ENCODE results near the gene MRAS.

Gene MRAS

DNA sequence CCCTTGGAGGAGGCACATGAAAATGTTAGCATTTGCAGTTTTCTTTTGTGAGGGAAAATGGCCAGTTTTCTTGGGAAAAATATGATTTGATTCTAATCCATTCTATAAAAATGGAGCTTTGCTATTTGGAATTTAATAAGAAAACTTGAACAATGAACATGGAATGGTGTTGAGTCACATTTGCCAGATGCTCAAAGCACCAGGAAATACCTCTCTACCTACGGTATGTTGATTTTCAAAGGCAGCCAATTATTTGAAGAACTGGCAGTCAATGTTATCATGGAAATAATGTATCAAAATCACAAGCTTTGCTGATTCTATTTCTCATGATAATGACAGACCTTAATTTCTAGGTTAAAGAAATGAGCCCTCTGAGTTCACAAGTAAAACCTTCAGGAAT, 33.6 kb upstream of the MRAS start:
- Histone ChIP-seq H3K4me1 (ENCODE audit: control insufficient read depth, low read length) (no peaks in the 10 kb centered on the region), H3K4me2 (ENCODE audit: low read length) (no peak overlapping the region), H3K4me3 (ENCODE audit: low read length) (no peak overlapping the region), H3K27ac (ENCODE audit: low read depth, low read length) (no peak overlapping the region), H4K20me1 (ENCODE audit: control insufficient read depth, insufficient read depth, low read depth, low read length) (no peaks in the 10 kb centered on the region), H3K9me3 (ENCODE audit: control insufficient read depth, insufficient read depth, low read length) (no peaks in the 10 kb centered on the region; the same call in 1 of the 2 replicates), H3K79me2 (ENCODE audit: control insufficient read depth, low read length) (no peaks in the 10 kb centered on the region), H3K36me3 (ENCODE audit: control insufficient read depth, low read length) (no peaks in the 10 kb centered on the region), H3F3A (ENCODE audit: control insufficient read depth, insufficient read depth) (no peaks in the 10 kb centered on the region), H3K27me3 (ENCODE audit: control insufficient read depth, low read length) (peaks cover 12% of the 10 kb centered on the region; the same call in 1 of the 2 replicates), H3K9me2 (replicated peaks; ENCODE audit: control insufficient read depth, low read length) (no peaks in the 10 kb centered on the region)
- no peak for TF ChIP-seq EZH2phosphoT487 (IDR thresholded peaks at IDR 0.05; ENCODE audit: borderline replicate concordance, low read length)
- TF ChIP-seq, protein P1, sequence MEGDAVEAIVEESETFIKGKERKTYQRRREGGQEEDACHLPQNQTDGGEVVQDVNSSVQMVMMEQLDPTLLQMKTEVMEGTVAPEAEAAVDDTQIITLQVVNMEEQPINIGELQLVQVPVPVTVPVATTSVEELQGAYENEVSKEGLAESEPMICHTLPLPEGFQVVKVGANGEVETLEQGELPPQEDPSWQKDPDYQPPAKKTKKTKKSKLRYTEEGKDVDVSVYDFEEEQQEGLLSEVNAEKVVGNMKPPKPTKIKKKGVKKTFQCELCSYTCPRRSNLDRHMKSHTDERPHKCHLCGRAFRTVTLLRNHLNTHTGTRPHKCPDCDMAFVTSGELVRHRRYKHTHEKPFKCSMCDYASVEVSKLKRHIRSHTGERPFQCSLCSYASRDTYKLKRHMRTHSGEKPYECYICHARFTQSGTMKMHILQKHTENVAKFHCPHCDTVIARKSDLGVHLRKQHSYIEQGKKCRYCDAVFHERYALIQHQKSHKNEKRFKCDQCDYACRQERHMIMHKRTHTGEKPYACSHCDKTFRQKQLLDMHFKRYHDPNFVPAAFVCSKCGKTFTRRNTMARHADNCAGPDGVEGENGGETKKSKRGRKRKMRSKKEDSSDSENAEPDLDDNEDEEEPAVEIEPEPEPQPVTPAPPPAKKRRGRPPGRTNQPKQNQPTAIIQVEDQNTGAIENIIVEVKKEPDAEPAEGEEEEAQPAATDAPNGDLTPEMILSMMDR (IDR thresholded peaks at IDR 0.05; ENCODE audit: low read depth, low read length, poor library complexity, severe bottlenecking), result no peak

DNA sequence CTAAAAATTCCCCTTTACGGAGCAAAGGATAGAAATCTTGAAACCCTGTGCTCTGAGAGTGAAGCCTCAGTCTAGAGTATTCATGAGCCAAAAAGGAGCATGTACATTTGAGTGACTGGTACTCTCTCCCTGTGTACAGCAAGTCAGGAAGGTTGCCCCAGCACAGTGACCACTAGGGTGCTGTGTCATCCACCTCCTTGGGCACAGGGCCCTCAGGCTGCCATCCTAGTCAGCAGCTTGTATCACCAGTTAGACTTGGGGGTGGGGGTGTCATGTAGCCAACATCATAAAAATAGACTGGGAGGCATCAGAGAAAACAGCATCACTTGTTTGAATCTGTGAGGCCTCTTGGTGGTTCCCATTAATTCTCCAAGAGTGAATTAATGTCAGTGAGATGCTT, 30.7 kb upstream of the MRAS start:
- Histone ChIP-seq H3K79me2 (ENCODE audit: control insufficient read depth, low read length) (no peaks in the 10 kb centered on the region), H3F3A (ENCODE audit: control insufficient read depth, insufficient read depth) (no peaks in the 10 kb centered on the region), H3K4me2 (ENCODE audit: low read length) (no peak overlapping the region), H3K27me3 (ENCODE audit: control insufficient read depth, low read length) (0 out of 2 replicates have a peak, but pooled peaks cover 2% of the 10 kb centered on the region), H3K36me3 (ENCODE audit: control insufficient read depth, low read length) (no peaks in the 10 kb centered on the region), H4K20me1 (ENCODE audit: control insufficient read depth, insufficient read depth, low read depth, low read length) (no peaks in the 10 kb centered on the region), H3K4me3 (ENCODE audit: low read length) (no peak overlapping the region), H3K27ac (ENCODE audit: low read depth, low read length) (no peak overlapping the region), H3K4me1 (ENCODE audit: control insufficient read depth, low read length) (peaks cover 3% of the 10 kb centered on the region; the same call in 1 of the 2 replicates), H3K9me2 (replicated peaks; ENCODE audit: control insufficient read depth, low read length) (no peaks in the 10 kb centered on the region), H3K9me3 (ENCODE audit: control insufficient read depth, insufficient read depth, low read length) (no peaks in the 10 kb centered on the region)
- no peak for TF ChIP-seq EZH2phosphoT487 (IDR thresholded peaks at IDR 0.05; ENCODE audit: borderline replicate concordance, low read length)
- TF ChIP-seq, protein P1 (IDR thresholded peaks at IDR 0.05; ENCODE audit: low read depth, low read length, poor library complexity, severe bottlenecking), result no peak

DNA sequence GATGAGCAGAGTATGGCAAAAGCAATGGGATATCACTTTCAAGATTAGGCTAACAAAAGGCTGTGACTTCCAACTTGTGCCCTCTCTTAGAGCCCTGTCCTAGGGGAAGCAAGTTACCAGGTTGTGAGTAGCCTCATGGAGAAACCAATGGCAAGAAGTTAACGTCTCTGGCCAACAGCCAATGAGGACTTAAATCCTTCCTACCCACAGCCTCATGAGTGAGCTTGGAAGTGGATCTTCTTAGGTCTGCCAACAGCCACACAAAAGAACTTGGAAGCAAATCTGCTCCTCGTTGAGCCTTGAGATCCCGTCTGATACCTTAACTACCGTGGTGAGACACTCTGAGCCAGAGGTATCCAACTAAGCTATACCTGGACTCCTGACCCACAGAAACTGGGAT, 24.4 kb upstream of the MRAS start:
- Histone ChIP-seq H3K79me2 (ENCODE audit: control insufficient read depth, low read length) (no peaks in the 10 kb centered on the region), H3K27ac (ENCODE audit: low read depth, low read length) (no peak overlapping the region), H3K9me3 (ENCODE audit: control insufficient read depth, insufficient read depth, low read length) (no peaks in the 10 kb centered on the region), H3K27me3 (ENCODE audit: control insufficient read depth, low read length) (0 out of 2 replicates have a peak, but pooled peaks cover 2% of the 10 kb centered on the region), H3K9me2 (replicated peaks; ENCODE audit: control insufficient read depth, low read length) (no peaks in the 10 kb centered on the region), H3K4me3 (ENCODE audit: low read length) (no peak overlapping the region), H4K20me1 (ENCODE audit: control insufficient read depth, insufficient read depth, low read depth, low read length) (no peaks in the 10 kb centered on the region), H3K4me2 (ENCODE audit: low read length) (no peak overlapping the region), H3K36me3 (ENCODE audit: control insufficient read depth, low read length) (no peaks in the 10 kb centered on the region), H3K4me1 (ENCODE audit: control insufficient read depth, low read length) (peaks cover 10% of the 10 kb centered on the region), H3F3A (ENCODE audit: control insufficient read depth, insufficient read depth) (no peaks in the 10 kb centered on the region)
- TF ChIP-seq, protein P1 (IDR thresholded peaks at IDR 0.05; ENCODE audit: low read depth, low read length, poor library complexity, severe bottlenecking), result no peak
- no peak for TF ChIP-seq EZH2phosphoT487 (IDR thresholded peaks at IDR 0.05; ENCODE audit: borderline replicate concordance, low read length)
